Adrenal gland (tissue), 5 donors: Measurements from ENCODE around the gene CYP11A1.

ENCODE experiments used
- POLR2A ChIP-seq, 2 donors: fragments of 450-650 bp; IDR thresholded peaks; one replicate each; pipeline ENCODE4 v1.6.1; 2017; ENCODE audit warnings: antibody characterized with exemption in 2 of 2, mild to moderate bottlenecking in 2 of 2, moderate library complexity in 1 of 2
- TF ChIP-seq, protein P1 (sequence below), 6 experiments: fragments of 450-650 bp in 4 of 6; fragments of 200-600 bp in 2 of 6; sonication (generic) in 1 of 6; IDR thresholded peaks; 1 replicate in 5 of 6; 2 replicates in 1 of 6; pipeline versions ENCODE4 v1.5.1 to v1.8.0; 2016 to 2021; ENCODE audit warnings: antibody characterized with exemption in 6 of 6, mild to moderate bottlenecking in 2 of 6, moderate library complexity in 1 of 6
- donor health status: DM: no; HTN: no; CAD: no.

- TF ChIP-seq, protein P1, sequence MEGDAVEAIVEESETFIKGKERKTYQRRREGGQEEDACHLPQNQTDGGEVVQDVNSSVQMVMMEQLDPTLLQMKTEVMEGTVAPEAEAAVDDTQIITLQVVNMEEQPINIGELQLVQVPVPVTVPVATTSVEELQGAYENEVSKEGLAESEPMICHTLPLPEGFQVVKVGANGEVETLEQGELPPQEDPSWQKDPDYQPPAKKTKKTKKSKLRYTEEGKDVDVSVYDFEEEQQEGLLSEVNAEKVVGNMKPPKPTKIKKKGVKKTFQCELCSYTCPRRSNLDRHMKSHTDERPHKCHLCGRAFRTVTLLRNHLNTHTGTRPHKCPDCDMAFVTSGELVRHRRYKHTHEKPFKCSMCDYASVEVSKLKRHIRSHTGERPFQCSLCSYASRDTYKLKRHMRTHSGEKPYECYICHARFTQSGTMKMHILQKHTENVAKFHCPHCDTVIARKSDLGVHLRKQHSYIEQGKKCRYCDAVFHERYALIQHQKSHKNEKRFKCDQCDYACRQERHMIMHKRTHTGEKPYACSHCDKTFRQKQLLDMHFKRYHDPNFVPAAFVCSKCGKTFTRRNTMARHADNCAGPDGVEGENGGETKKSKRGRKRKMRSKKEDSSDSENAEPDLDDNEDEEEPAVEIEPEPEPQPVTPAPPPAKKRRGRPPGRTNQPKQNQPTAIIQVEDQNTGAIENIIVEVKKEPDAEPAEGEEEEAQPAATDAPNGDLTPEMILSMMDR (IDR thresholded peaks at IDR 0.05) = no peak
- no peak for TF ChIP-seq POLR2A (IDR thresholded peaks at IDR 0.05)
Measured at GRCh38 chr15:74343127-74343796, 24.2 kb downstream of the CYP11A1 start.
